Measurements from ENCODE around the gene CARTPT. TPM values are rescaled to one million over a fixed set of nuclear protein-coding genes. Genes with fewer than 3 reads are reported as not detected.

The CARTPT gene
- total and polyA plus RNA-seq, 9 of the 15 experiments (the other 6 are each of a cell fraction or from before 2014, with no cell fraction given), result not detected

- no peak for TF ChIP-seq ID3 (CRISPR knock-in tag; IDR thresholded peaks at IDR 0.05)
- no peak for TF ChIP-seq ID3 (tag; IDR thresholded peaks at IDR 0.05)
- TF ChIP-seq FOXK2 (conservative IDR thresholded peaks at IDR 0.05 in 1 of 2, IDR thresholded peaks at IDR 0.05 in 1 of 2; ENCODE audit: low read depth in 2 of 2), result no peak
- TF ChIP-seq NCOA1 (IDR thresholded peaks at IDR 0.05; ENCODE audit: low read depth), result 0 out of 2 replicates have a peak, but pooled peaks have one; percentile 29
- no peak for TF ChIP-seq MED1 (CRISPR knock-in tag; IDR thresholded peaks at IDR 0.05; ENCODE audit: borderline replicate concordance)
- TF ChIP-seq WHSC1 (IDR thresholded peaks at IDR 0.05; ENCODE audit: low read length), result no peak
- no peak for TF ChIP-seq RBM14 (IDR thresholded peaks at IDR 0.05; ENCODE audit: borderline replicate concordance, insufficient read depth, low read depth, low read length)
- peak in 1 of 2 experiments; percentile 31 for TF ChIP-seq AFF1 (IDR thresholded peaks at IDR 0.05; ENCODE audit: low read depth in 1 of 2, partially characterized antibody in 2 of 2)
- TF ChIP-seq MIER1 (IDR thresholded peaks at IDR 0.05; ENCODE audit: low read depth), result peak; percentile 90
- TF ChIP-seq KLF13 (tag; IDR thresholded peaks at IDR 0.05; ENCODE audit: borderline replicate concordance, low read depth), result no peak
- TF ChIP-seq ZBTB1 (CRISPR knock-in tag; IDR thresholded peaks at IDR 0.05; ENCODE audit: borderline replicate concordance, low read depth), result no peak
- TF ChIP-seq SNAPC5 (CRISPR knock-in tag; IDR thresholded peaks at IDR 0.05), result no peak
- peak; percentile 89; the same call in 1 of the 2 replicates for TF ChIP-seq EHMT2 (IDR thresholded peaks at IDR 0.05)
- TF ChIP-seq NFE2 (IDR thresholded peaks at IDR 0.05; ENCODE audit: low read depth), result no peak
Measured at GRCh38 chr5:71719063-71719964, at the start of gene CARTPT (continued).

All from K562 (cell line).